Kidney (tissue), 22 donors: ENCODE results near the gene POLR1C. TPM values are rescaled to one million over a fixed set of nuclear protein-coding genes. Genes with fewer than 3 reads are reported as not detected.
A peak's percentile ranks its signal among the peaks of the same experiment; 100 is the strongest.
"Not testable (repeated sequence)": the region's sequence is repeated elsewhere in the genome, so short reads cannot be mapped to it uniquely, and the experiment has no call there.

Experiments
- DNase-seq, 5 donors: peaks; one replicate each; pipeline ENCODE4 v3.0.0-alpha.2; 2013 to 2020
- FAIRE-seq: peaks from 2 replicates; lab custom pipeline; 2012; peaks lifted over from hg19 to GRCh38; lab: Jason Lieb, UNC
- H3K27ac ChIP-seq, 2 donors: one replicate each; pipeline ENCODE4 v1.7.0; 2013; ENCODE audit warnings: low read depth in 2 of 2, low read length in 2 of 2, inconsistent platforms in 1 of 2
- H3K27me3 ChIP-seq: one replicate; pipeline ENCODE4 v1.7.1; 2013; ENCODE audit warnings: low read length, inconsistent platforms; ENCODE audit not compliant: control insufficient read depth, insufficient read depth
- H3K36me3 ChIP-seq, 3 donors: one replicate each; pipeline versions ENCODE4 v1.7.0 to v1.7.1; 2013; ENCODE audit warnings: low read length in 3 of 3, control low read depth in 1 of 3, inconsistent platforms in 1 of 3; ENCODE audit not compliant: insufficient read depth in 3 of 3, control insufficient read depth in 2 of 3
- H3K4me1 ChIP-seq, 3 donors: one replicate each; pipeline versions ENCODE4 v1.7.0 to v1.7.1; 2013; ENCODE audit warnings: low read length in 3 of 3, inconsistent platforms in 1 of 3, low read depth in 1 of 3; ENCODE audit not compliant: control insufficient read depth in 2 of 3, insufficient read depth in 2 of 3
- H3K4me3 ChIP-seq, 3 donors: one replicate each; pipeline versions ENCODE4 v1.7.0 to v1.8.1; 2013; ENCODE audit warnings: low read length in 3 of 3, control low read depth in 1 of 3, inconsistent platforms in 1 of 3
- H3K9ac ChIP-seq, 3 donors: one replicate each; pipeline versions ENCODE4 v1.7.0 to v1.7.1; 2013; ENCODE audit warnings: low read length in 3 of 3, control low read depth in 1 of 3, inconsistent platforms in 1 of 3
- H3K9me3 ChIP-seq, 3 donors: one replicate each; pipeline versions ENCODE4 v1.7.0 to v1.7.1; 2013; ENCODE audit warnings: low read length in 3 of 3, control low read depth in 1 of 3, inconsistent platforms in 1 of 3; ENCODE audit not compliant: control insufficient read depth in 2 of 3, insufficient read depth in 1 of 3
- intact Hi-C: fragments of 100-400 bp; cut with DNase I; formaldehyde crosslinking; loops from one replicate; pipeline ENCODE4 v1.11.1; 2022
- long read RNA-seq, 10 donors: library from polyadenylated mRNA in 1 of 10; unstranded in 1 of 10; transcript quantifications; one replicate each; pipeline ENCODE4 v2.0.0 and lab custom pipeline, GENCODE V29; 2021 to 2026
- polyA plus RNA-seq: library from polyadenylated mRNA; stranded (reverse); fragments of 350-450 nt; fragmentation: Illumina TruSeq; extraction: RNeasy Lipid Tissue Mini Kit (QIAGEN cat#74804); gene quantifications from one replicate; pipeline ENCODE4 v1.2.3, GENCODE V29; 2014; ENCODE audit warnings: low read depth, low replicate concordance; ENCODE audit not compliant: insufficient read depth
- total RNA-seq: library from RNA; stranded (reverse); fragmentation: NEBNext Ultra II Directional; extraction: Animal tissue kit (Norgen Biotek cat#: 25700); gene quantifications from one replicate; pipeline ENCODE4 v1.2.1, GENCODE V29; 2021
- TF ChIP-seq, protein P1 (sequence below): IDR thresholded peaks from 3 replicates; pipeline ENCODE4 v1.5.1; 2012; ENCODE audit warnings: mild to moderate bottlenecking, moderate library complexity, borderline replicate concordance; ENCODE audit not compliant: insufficient read depth; ENCODE audit errors: extremely low read depth
- donor health status: control.
- donor health status: control.
- donor health status: control.
- donor health status: control.
- donor health status: control.
- donor health status: DM: yes; HTN: yes; CAD: no.
- donor health status: Normal renal cell carcinoma (clear cell type).

POLR1C gene, protein sequence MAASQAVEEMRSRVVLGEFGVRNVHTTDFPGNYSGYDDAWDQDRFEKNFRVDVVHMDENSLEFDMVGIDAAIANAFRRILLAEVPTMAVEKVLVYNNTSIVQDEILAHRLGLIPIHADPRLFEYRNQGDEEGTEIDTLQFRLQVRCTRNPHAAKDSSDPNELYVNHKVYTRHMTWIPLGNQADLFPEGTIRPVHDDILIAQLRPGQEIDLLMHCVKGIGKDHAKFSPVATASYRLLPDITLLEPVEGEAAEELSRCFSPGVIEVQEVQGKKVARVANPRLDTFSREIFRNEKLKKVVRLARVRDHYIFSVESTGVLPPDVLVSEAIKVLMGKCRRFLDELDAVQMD
- 41.3 TPM for total RNA-seq
- polyA plus RNA-seq = 27.5 TPM
- long read RNA-seq, donor 1, transcript POLR1C-203 (9 exons, 1,355 nt) = major isoform, 7 of 9 reads
- long read RNA-seq, donor 1, partial matches to known transcripts = 0 of 9 reads
- long read RNA-seq, donor 1, other reads (novel, unspliced or antisense) = 0 of 9 reads
- long read RNA-seq, donor 2, transcript POLR1C-203 (9 exons, 1,355 nt) = major isoform, 5 of 5 reads
- long read RNA-seq, donor 2, partial matches to known transcripts = 0 of 5 reads
- long read RNA-seq, donor 2, other reads (novel, unspliced or antisense) = 0 of 5 reads
- long read RNA-seq, donor 3, transcript POLR1C-203 (9 exons, 1,355 nt) = major isoform, 7 of 8 reads
- long read RNA-seq, donor 3, partial matches to known transcripts = 0 of 8 reads
- long read RNA-seq, donor 3, other reads (novel, unspliced or antisense) = 0 of 8 reads
- long read RNA-seq, donor 4, transcript POLR1C-203 (9 exons, 1,355 nt) = major isoform, 8 of 29 reads
- long read RNA-seq, donor 4, partial matches to known transcripts = 20 of 29 reads
- long read RNA-seq, donor 4, other reads (novel, unspliced or antisense) = 0 of 29 reads
- long read RNA-seq, donor 5 = 0 reads
- long read RNA-seq, donor 6, transcript POLR1C-203 (9 exons, 1,355 nt) = major isoform, 9 of 27 reads
- long read RNA-seq, donor 6, partial matches to known transcripts = 10 of 27 reads
- long read RNA-seq, donor 6, other reads (novel, unspliced or antisense) = 5 of 27 reads
- long read RNA-seq, donor 7, partial matches to known transcripts = 6 of 19 reads
- long read RNA-seq, donor 7, other reads (novel, unspliced or antisense) = 9 of 19 reads
- long read RNA-seq, donor 8, transcript POLR1C-203 (9 exons, 1,355 nt) = major isoform, 5 of 187 reads
- long read RNA-seq, donor 8, partial matches to known transcripts = 121 of 187 reads
- long read RNA-seq, donor 8, other reads (novel, unspliced or antisense) = 59 of 187 reads
- long read RNA-seq, donor 9, partial matches to known transcripts = 0 of 6 reads
- long read RNA-seq, donor 9, other reads (novel, unspliced or antisense) = 0 of 6 reads
- long read RNA-seq, donor 10, transcript POLR1C-203 (9 exons, 1,355 nt) = major isoform, 8 of 208 reads
- long read RNA-seq, donor 10, partial matches to known transcripts = 125 of 208 reads
- long read RNA-seq, donor 10, other reads (novel, unspliced or antisense) = 74 of 208 reads

DNA sequence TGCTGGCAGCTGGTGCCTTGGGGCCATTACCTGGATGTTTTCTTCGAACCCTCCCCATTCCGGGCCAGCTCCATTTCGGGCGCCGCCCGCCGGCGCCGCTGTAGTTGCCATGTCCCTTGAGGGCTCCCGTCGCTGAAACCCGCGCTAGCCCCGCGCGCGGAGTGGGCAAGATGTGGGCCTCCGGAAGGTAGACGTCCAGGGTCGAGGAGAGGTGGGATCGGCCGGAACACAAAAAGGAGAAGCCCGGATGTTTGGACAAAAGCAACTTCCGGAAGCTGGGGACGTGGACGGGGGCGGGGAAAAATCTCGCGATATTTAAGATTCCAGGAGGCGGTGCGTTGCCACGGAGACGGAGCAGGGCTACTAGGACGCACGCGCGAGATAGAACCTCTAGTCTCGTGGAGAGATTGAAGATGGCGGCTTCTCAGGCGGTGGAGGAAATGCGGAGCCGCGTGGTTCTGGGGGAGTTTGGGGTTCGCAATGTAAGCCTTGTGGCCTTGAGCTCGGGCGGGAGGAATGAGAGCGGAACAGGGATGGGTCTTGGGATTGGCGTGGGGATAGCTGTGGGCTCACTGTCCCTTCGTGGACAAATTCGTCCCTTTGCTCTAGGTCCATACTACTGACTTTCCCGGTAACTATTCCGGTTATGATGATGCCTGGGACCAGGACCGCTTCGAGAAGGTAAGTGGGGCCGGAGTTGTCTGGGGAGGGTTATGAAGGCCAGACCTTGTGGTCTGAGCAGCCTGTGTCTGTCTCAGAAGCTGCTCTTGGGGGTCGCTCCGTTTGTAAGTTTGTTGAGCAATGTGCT, at the start of gene POLR1C, which contains the start of gene YIPF3:
TSS of gene POLR1C (plus strand) at position 393 of the 808 bp plus-strand sequence. CDS start at position 414, 21 bp downstream.
TSS of gene YIPF3 (minus strand) at position 230 of the 808 bp plus-strand sequence. CDS start at position 111, 119 bp downstream.
- Histone ChIP-seq H3K9ac (peak within 1 kb of the TSS; percentile 92 to 99 (median 95)), H3K4me1 (peaks cover 13 to 16% (median 15%) of the 10 kb centered on the region in 3 donors), H3K9me3 (no peaks in the 10 kb centered on the region), H3K27me3 (no peaks in the 10 kb centered on the region), H3K36me3 (peaks cover 10 to 46% (median 41%) of the 10 kb centered on the region in 3 donors), H3K4me3 (peak within 1 kb of the TSS; percentile 93 to 98 (median 97)), H3K27ac (peak within 1 kb of the TSS; percentile 76 to 88)
- FAIRE-seq = peak; percentile 77
- intact Hi-C loops = no loop called here
- TF ChIP-seq, protein P1, sequence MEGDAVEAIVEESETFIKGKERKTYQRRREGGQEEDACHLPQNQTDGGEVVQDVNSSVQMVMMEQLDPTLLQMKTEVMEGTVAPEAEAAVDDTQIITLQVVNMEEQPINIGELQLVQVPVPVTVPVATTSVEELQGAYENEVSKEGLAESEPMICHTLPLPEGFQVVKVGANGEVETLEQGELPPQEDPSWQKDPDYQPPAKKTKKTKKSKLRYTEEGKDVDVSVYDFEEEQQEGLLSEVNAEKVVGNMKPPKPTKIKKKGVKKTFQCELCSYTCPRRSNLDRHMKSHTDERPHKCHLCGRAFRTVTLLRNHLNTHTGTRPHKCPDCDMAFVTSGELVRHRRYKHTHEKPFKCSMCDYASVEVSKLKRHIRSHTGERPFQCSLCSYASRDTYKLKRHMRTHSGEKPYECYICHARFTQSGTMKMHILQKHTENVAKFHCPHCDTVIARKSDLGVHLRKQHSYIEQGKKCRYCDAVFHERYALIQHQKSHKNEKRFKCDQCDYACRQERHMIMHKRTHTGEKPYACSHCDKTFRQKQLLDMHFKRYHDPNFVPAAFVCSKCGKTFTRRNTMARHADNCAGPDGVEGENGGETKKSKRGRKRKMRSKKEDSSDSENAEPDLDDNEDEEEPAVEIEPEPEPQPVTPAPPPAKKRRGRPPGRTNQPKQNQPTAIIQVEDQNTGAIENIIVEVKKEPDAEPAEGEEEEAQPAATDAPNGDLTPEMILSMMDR = no peak
- peak; percentile 98 to 99 (median 98) for DNase-seq

DNA sequence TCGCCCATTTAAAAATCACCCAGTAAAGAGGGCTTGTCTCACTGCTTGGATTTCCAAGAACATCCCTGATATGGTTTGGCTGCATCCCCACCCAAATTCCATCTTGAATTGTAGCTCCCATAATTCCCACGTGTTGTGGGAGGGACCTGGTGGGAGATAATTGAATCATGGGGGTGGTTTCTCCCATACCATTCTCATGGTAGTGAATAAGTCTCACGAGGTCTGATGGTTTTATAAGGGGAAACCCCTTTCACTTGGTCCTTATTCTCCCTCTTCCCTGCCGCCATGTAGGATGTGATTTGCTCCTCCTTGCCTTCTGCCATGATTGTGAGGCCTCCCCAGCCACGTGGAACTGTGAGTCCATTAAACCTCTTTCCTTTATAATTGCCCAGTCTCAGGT, 49.6 kb upstream of the POLR1C start:
- DNase-seq, H3K36me3 ChIP-seq, H3K27ac ChIP-seq, intact Hi-C loops, H3K4me1 ChIP-seq, H3K4me3 ChIP-seq, H3K27me3 ChIP-seq, H3K9ac ChIP-seq, H3K9me3 ChIP-seq, FAIRE-seq: not testable (repeated sequence)

DNA sequence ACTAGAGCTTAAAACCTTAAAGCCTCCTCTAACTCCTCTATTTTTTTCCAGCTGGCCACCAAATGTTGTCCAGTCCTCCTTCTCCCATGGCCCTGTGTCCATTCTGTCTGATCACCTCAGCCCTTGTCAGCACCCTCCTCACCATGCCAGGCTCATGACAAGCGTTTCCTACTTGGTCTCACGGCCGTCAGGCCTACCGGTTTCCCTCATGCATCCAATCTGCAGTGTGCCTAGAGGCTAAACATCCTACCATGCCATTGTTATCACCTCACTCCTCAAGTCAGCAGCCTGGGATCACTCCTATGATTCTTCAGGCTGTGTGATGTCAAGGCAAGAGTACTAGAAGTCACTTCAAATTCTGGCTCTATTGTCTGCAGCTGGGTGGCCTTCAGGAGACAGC, 49.1 kb upstream of the POLR1C start:
- FAIRE-seq (no peak), DNase-seq (no peak)
- intact Hi-C loops = no loop called here
- no peaks in the 10 kb centered on the region for H3K27me3 ChIP-seq
- TF ChIP-seq, protein P1 = no peak
- H3K4me1 ChIP-seq = no peaks in the 10 kb centered on the region
- H3K9ac ChIP-seq = no peak overlapping the region
- H3K4me3 ChIP-seq = no peak overlapping the region
- no peaks in the 10 kb centered on the region for H3K36me3 ChIP-seq
- H3K27ac ChIP-seq = no peak overlapping the region
- no peaks in the 10 kb centered on the region for H3K9me3 ChIP-seq
